Tibial nerve (tissue), 4 donors: ENCODE results near the gene TSG101. TPM values are rescaled to one million over a fixed set of nuclear protein-coding genes. Genes with fewer than 3 reads are reported as not detected.

Experiments used
- DNase-seq, 2 donors: peaks; one replicate each; pipeline ENCODE4 v3.0.0-alpha.2; 2019; ENCODE audit warnings: low spot score in 2 of 2
- H3K27ac ChIP-seq, 4 donors: fragments of 200-600 bp; sonication (generic) in 3 of 4; one replicate each; pipeline ENCODE4 v1.5.1; 2017 to 2019; ENCODE audit warnings: mild to moderate bottlenecking in 1 of 4
- H3K27me3 ChIP-seq, 2 donors: fragments of 200-600 bp; sonication (generic) in 1 of 2; one replicate each; pipeline versions ENCODE4 v1.5.1 to v1.6.0; 2017 to 2019
- H3K36me3 ChIP-seq, 3 donors: fragments of 200-600 bp; sonication (generic); one replicate each; pipeline ENCODE4 v1.5.1; 2018 to 2019
- H3K4me1 ChIP-seq, 4 donors: fragments of 200-600 bp; sonication (generic) in 3 of 4; one replicate each; pipeline ENCODE4 v1.5.1; 2017 to 2019
- H3K4me3 ChIP-seq, 4 donors: fragments of 200-600 bp; sonication (generic) in 3 of 4; one replicate each; pipeline ENCODE4 v1.5.1; 2017 to 2019; ENCODE audit warnings: mild to moderate bottlenecking in 1 of 4, moderate library complexity in 1 of 4
- H3K9me3 ChIP-seq, 4 donors: fragments of 200-600 bp; sonication (generic) in 3 of 4; one replicate each; pipeline ENCODE4 v1.5.1; 2017 to 2019
- EP300 ChIP-seq, 2 donors: sonication (generic); formaldehyde crosslinking; IDR thresholded peaks; one replicate each; pipeline ENCODE4 v1.6.1; 2017; ENCODE audit warnings: antibody characterized with exemption in 2 of 2, mild to moderate bottlenecking in 1 of 2
- POLR2A ChIP-seq, 2 donors: fragments of 450-650 bp; IDR thresholded peaks; one replicate each; pipeline ENCODE4 v1.6.1; 2017; ENCODE audit warnings: antibody characterized with exemption in 2 of 2, mild to moderate bottlenecking in 2 of 2, moderate library complexity in 2 of 2
- WGBS, 2 donors: methylation state at CpG; one replicate each; pipeline ENCODE4 v1.1.5; 2018; 5-methylcytosine and 5-hydroxymethylcytosine counted together
- total RNA-seq, 4 donors: library from RNA; depleted of rRNA; stranded (reverse); fragments of >200 nt; gene quantifications; one replicate each; pipeline ENCODE4 v1.1.0, GENCODE V29; 2016
- TF ChIP-seq, protein P1 (sequence below), 5 experiments: fragments of 200-600 bp in 3 of 5; fragments of 450-650 bp in 2 of 5; sonication (generic) in 3 of 5; IDR thresholded peaks; one replicate each; pipeline ENCODE4 v1.5.1; 2016 to 2019; ENCODE audit warnings: antibody characterized with exemption in 5 of 5, mild to moderate bottlenecking in 3 of 5, moderate library complexity in 2 of 5

TSG101 gene
- total RNA-seq, 4 donors from 2014 or later, result 83.3 to 104 (median 99.1) TPM

GRCh38 chr11:18533365-18533764 lies 6.6 kb upstream of the TSG101 start:
- Histone ChIP-seq H3K36me3 (peaks cover 0 to 57% (median 0%) of the 10 kb centered on the region in 3 donors), H3K4me1 (peaks cover 0 to 8% (median 0%) of the 10 kb centered on the region in 4 donors), H3K9me3 (no peaks in the 10 kb centered on the region), H3K27ac (no peak overlapping the region), H3K4me3 (no peak overlapping the region), H3K27me3 (no peaks in the 10 kb centered on the region)
- TF ChIP-seq EP300 (IDR thresholded peaks at IDR 0.05), result no peak
- no peak for TF ChIP-seq POLR2A (IDR thresholded peaks at IDR 0.05)
- TF ChIP-seq, protein P1, sequence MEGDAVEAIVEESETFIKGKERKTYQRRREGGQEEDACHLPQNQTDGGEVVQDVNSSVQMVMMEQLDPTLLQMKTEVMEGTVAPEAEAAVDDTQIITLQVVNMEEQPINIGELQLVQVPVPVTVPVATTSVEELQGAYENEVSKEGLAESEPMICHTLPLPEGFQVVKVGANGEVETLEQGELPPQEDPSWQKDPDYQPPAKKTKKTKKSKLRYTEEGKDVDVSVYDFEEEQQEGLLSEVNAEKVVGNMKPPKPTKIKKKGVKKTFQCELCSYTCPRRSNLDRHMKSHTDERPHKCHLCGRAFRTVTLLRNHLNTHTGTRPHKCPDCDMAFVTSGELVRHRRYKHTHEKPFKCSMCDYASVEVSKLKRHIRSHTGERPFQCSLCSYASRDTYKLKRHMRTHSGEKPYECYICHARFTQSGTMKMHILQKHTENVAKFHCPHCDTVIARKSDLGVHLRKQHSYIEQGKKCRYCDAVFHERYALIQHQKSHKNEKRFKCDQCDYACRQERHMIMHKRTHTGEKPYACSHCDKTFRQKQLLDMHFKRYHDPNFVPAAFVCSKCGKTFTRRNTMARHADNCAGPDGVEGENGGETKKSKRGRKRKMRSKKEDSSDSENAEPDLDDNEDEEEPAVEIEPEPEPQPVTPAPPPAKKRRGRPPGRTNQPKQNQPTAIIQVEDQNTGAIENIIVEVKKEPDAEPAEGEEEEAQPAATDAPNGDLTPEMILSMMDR (IDR thresholded peaks at IDR 0.05), result no peak
- 89 to 90% methylated on average over 3 of the region's 3 CpGs for WGBS, 2 donors
- DNase-seq, result no peak

GRCh38 chr11:18527512-18527911 lies 770 bp upstream of the TSG101 start:
- TF ChIP-seq POLR2A (IDR thresholded peaks at IDR 0.05), result no peak
- no peak for TF ChIP-seq EP300 (IDR thresholded peaks at IDR 0.05)
- TF ChIP-seq, protein P1 (IDR thresholded peaks at IDR 0.05), result no peak
- WGBS, 2 donors, result 27 to 30% methylated on average over 5 of the region's 5 CpGs
- Histone ChIP-seq H3K9me3 (no peaks in the 10 kb centered on the region), H3K27ac (peak overlapping the region; percentile 79 to 99 (median 96)), H3K27me3 (no peaks in the 10 kb centered on the region), H3K36me3 (peaks cover 0 to 24% (median 0%) of the 10 kb centered on the region in 3 donors), H3K4me3 (peak overlapping the region; percentile 69 to 95 (median 90)), H3K4me1 (peaks cover 0 to 52% (median 2%) of the 10 kb centered on the region in 4 donors)
- DNase-seq, result no peak

- Histone ChIP-seq H3K27me3 (no peaks in the 10 kb centered on the region), H3K36me3 (peaks cover 0 to 13% (median 0%) of the 10 kb centered on the region in 3 donors), H3K9me3 (no peaks in the 10 kb centered on the region), H3K4me1 (peaks cover 0 to 56% (median 2%) of the 10 kb centered on the region in 4 donors), H3K4me3 (peak overlapping the region; percentile 69 to 95 (median 90)), H3K27ac (peak overlapping the region; percentile 79 to 99 (median 96))
- WGBS, 2 donors, result 1 to 2% methylated on average over 8 of the region's 8 CpGs
- TF ChIP-seq, protein P1 (IDR thresholded peaks at IDR 0.05), result no peak
- TF ChIP-seq EP300 (IDR thresholded peaks at IDR 0.05), result no peak
- TF ChIP-seq POLR2A (IDR thresholded peaks at IDR 0.05), result no peak
- no peak for DNase-seq
These were observed 617 bp downstream of the TSG101 start for GRCh38 chr11:18526130-18526520.

- Histone ChIP-seq H3K36me3 (peaks cover 0 to 6% (median 0%) of the 10 kb centered on the region in 3 donors), H3K27ac (no peak overlapping the region), H3K4me1 (peaks cover 0 to 56% (median 2%) of the 10 kb centered on the region in 4 donors), H3K9me3 (no peaks in the 10 kb centered on the region), H3K27me3 (no peaks in the 10 kb centered on the region), H3K4me3 (no peak overlapping the region)
- 77 to 96% methylated on average over 1 of the region's 1 CpG for WGBS, 2 donors
- TF ChIP-seq, protein P1 (IDR thresholded peaks at IDR 0.05), result no peak
- TF ChIP-seq POLR2A (IDR thresholded peaks at IDR 0.05) (no peak), EP300 (IDR thresholded peaks at IDR 0.05) (no peak)
- DNase-seq, result no peak
These were observed 2.5 kb downstream of the TSG101 start for GRCh38 chr11:18524248-18524647.

DNA sequence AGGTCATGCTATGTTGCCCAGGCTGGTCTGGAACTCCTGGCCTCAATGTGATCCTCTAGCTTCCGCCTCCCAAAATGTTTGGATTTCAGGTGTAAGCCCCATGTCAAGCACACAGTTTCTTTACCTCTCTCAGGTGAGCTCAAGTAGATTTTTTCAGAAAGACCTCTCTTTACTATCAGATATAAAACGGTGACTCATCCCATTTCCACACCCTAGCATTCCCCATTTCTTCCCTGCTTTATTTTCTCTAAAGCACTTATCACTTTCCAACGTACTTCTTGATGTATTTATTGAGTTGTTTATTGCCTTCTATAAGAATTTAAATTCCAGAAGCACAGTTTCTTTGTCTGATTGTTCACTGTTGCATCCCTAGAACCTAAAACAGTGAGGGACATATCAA lies 3.7 kb downstream of the TSG101 start:
- TF ChIP-seq POLR2A (IDR thresholded peaks at IDR 0.05), result no peak
- no peak for TF ChIP-seq EP300 (IDR thresholded peaks at IDR 0.05)
- TF ChIP-seq, protein P1 (IDR thresholded peaks at IDR 0.05), result no peak
- H3K9me3 ChIP-seq, result no peaks in the 10 kb centered on the region
- no peaks in the 10 kb centered on the region for H3K27me3 ChIP-seq
- peaks cover 0 to 11% (median 0%) of the 10 kb centered on the region in 3 donors for H3K36me3 ChIP-seq
- no peak for DNase-seq
- H3K27ac ChIP-seq, result no peak overlapping the region
- H3K4me3 ChIP-seq, result no peak overlapping the region
- H3K4me1 ChIP-seq, result peaks cover 0 to 48% (median 2%) of the 10 kb centered on the region in 4 donors
- 85 to 90% methylated on average over 3 of the region's 3 CpGs for WGBS, 2 donors
